DOHH2 (cell line): ENCODE data around the gene BHLHA9.
"Not testable (repeated sequence)": the region's sequence is repeated elsewhere in the genome, so short reads cannot be mapped to it uniquely, and the experiment has no call there.

ENCODE experiments used
- H3F3A ChIP-seq: fragments of 200-600 bp; sonication (generic), shearing (Covaris generic); 2 replicates; pipeline ENCODE4 v1.6.0; 2016; ENCODE audit warnings: antibody characterized with exemption, mild to moderate bottlenecking; ENCODE audit not compliant: control insufficient read depth, insufficient read depth
- H3K27ac ChIP-seq: fragments of 200-600 bp; sonication (generic); 2 replicates; pipeline ENCODE4 v1.5.1; 2014; ENCODE audit warnings: low read depth, mild to moderate bottlenecking, low read length, moderate library complexity
- H3K27me3 ChIP-seq: fragments of 200-600 bp; sonication (generic); 2 replicates; pipeline ENCODE4 v1.6.1; 2014; ENCODE audit warnings: mild to moderate bottlenecking, low read length, mixed read lengths; ENCODE audit not compliant: control insufficient read depth
- H3K36me3 ChIP-seq: fragments of 200-600 bp; sonication (generic); 2 replicates; pipeline ENCODE4 v1.6.1; 2014; ENCODE audit warnings: mild to moderate bottlenecking, low read length, moderate library complexity, mixed read lengths; ENCODE audit not compliant: control insufficient read depth
- H3K4me1 ChIP-seq: fragments of 200-600 bp; sonication (generic); 2 replicates; pipeline ENCODE4 v1.6.1; 2014; ENCODE audit warnings: mild to moderate bottlenecking, low read length, mixed read lengths; ENCODE audit not compliant: control insufficient read depth
- H3K4me2 ChIP-seq: fragments of 200-600 bp; sonication (generic); 2 replicates; pipeline ENCODE4 v1.6.0; 2014; ENCODE audit warnings: mild to moderate bottlenecking, low read length, moderate library complexity
- H3K4me3 ChIP-seq: fragments of 200-600 bp; sonication (generic); 2 replicates; pipeline ENCODE4 v1.5.1; 2014; ENCODE audit warnings: mild to moderate bottlenecking, low read length, mixed read lengths
- H3K79me2 ChIP-seq: fragments of 200-600 bp; sonication (generic); 2 replicates; pipeline ENCODE4 v1.6.1; 2014; ENCODE audit warnings: mild to moderate bottlenecking, low read length, mixed read lengths; ENCODE audit not compliant: control insufficient read depth
- H3K9me2 ChIP-seq: fragments of 200-600 bp; sonication (generic); replicated peaks from 2 replicates; pipeline ENCODE4 v1.6.1; 2014; ENCODE audit warnings: mild to moderate bottlenecking, low read length, mixed read lengths; ENCODE audit not compliant: control insufficient read depth
- H3K9me3 ChIP-seq: fragments of 200-600 bp; sonication (generic); 2 replicates; pipeline ENCODE4 v1.6.1; 2014; ENCODE audit warnings: antibody characterized with exemption, low read length, mixed read lengths; ENCODE audit not compliant: control insufficient read depth, insufficient read depth
- H4K20me1 ChIP-seq: fragments of 200-600 bp; sonication (generic); 2 replicates; pipeline ENCODE4 v1.6.0; 2014; ENCODE audit warnings: low read depth, mild to moderate bottlenecking, antibody characterized with exemption, low read length, moderate library complexity; ENCODE audit not compliant: control insufficient read depth, insufficient read depth
- EZH2phosphoT487 ChIP-seq: fragments of 200-600 bp; sonication (generic); IDR thresholded peaks from 2 replicates; pipeline ENCODE4 v1.6.1; 2017; ENCODE audit warnings: borderline replicate concordance, mild to moderate bottlenecking, antibody characterized with exemption, low read length, moderate library complexity, mixed read lengths
- TF ChIP-seq, protein P1 (sequence below): fragments of 200-600 bp; sonication (generic); IDR thresholded peaks from one replicate; pipeline ENCODE4 v1.5.1; 2014; ENCODE audit warnings: antibody characterized with exemption, mild to moderate bottlenecking, low read depth, low read length; ENCODE audit not compliant: poor library complexity, severe bottlenecking

Gene BHLHA9

DNA sequence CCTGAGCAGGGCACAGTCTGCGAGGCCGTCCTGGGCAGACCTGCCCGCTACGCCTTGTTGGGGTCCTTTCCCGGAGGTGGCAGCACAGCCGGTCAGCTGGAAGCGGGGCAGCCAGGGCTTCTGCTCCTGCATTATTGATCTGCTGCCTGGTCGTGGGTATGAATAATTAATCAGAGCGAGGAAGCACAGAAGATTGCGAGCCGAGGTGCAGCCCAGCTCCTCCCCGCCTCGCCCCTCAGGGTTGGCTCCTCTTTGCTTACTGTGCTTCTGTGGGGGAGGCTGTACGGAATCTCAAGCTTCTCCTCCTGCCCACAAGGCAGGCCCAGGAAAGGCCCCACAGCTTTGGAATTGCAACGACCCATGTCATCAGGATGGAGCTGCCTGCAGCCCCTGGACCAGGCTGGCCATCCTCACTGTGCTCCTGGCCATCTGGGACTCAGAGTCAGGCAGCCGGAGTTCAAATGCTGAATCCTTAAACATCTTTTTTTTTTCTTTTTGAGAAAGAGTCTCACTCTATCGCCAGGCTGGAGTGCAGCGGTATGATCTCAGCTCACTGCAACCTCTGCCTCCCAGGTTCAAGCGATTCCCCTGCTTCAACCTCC is 34.8 kb downstream of the BHLHA9 start:
- TF ChIP-seq EZH2phosphoT487: no peak
- TF ChIP-seq, protein P1, sequence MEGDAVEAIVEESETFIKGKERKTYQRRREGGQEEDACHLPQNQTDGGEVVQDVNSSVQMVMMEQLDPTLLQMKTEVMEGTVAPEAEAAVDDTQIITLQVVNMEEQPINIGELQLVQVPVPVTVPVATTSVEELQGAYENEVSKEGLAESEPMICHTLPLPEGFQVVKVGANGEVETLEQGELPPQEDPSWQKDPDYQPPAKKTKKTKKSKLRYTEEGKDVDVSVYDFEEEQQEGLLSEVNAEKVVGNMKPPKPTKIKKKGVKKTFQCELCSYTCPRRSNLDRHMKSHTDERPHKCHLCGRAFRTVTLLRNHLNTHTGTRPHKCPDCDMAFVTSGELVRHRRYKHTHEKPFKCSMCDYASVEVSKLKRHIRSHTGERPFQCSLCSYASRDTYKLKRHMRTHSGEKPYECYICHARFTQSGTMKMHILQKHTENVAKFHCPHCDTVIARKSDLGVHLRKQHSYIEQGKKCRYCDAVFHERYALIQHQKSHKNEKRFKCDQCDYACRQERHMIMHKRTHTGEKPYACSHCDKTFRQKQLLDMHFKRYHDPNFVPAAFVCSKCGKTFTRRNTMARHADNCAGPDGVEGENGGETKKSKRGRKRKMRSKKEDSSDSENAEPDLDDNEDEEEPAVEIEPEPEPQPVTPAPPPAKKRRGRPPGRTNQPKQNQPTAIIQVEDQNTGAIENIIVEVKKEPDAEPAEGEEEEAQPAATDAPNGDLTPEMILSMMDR: no peak
- Histone ChIP-seq H4K20me1 (no peaks in the 10 kb centered on the region), H3K4me3 (no peak overlapping the region)

DNA sequence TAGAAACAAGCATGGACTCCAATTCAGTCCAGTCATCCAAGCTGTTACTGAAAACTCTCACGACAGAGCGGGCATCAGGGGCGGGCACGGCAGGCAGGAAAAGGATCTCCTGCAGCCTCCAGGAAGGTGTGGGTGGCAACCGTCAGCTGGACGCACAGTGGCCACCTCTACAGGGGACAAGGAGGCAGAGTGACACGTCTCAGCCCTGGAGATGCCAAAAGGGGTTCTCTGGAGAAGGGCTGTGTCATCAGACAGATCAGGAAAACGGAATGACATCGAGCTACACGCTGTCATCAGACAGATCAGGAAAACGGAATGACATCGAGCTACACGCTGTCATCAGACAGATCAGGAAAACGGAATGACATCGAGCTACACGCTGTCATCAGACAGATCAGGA is 37.6 kb downstream of the BHLHA9 start:
- H3K4me3 ChIP-seq, H4K20me1 ChIP-seq, H3K4me1 ChIP-seq, H3K27me3 ChIP-seq, H3K4me2 ChIP-seq, H3K36me3 ChIP-seq, H3K9me2 ChIP-seq, H3F3A ChIP-seq, H3K27ac ChIP-seq, H3K79me2 ChIP-seq, H3K9me3 ChIP-seq: not testable (repeated sequence)

More for the DNA sequence above, 34.8 kb downstream of the BHLHA9 start:
- no peaks in the 10 kb centered on the region for H3K79me2 ChIP-seq
- no peak overlapping the region for H3K27ac ChIP-seq
- no peaks in the 10 kb centered on the region for H3K9me3 ChIP-seq
- no peaks in the 10 kb centered on the region for H3K4me1 ChIP-seq
- no peaks in the 10 kb centered on the region for H3K27me3 ChIP-seq
- no peaks in the 10 kb centered on the region for H3K36me3 ChIP-seq
- no peaks in the 10 kb centered on the region for H3F3A ChIP-seq
- H3K4me2 ChIP-seq: no peak overlapping the region
- no peaks in the 10 kb centered on the region for H3K9me2 ChIP-seq

DNA sequence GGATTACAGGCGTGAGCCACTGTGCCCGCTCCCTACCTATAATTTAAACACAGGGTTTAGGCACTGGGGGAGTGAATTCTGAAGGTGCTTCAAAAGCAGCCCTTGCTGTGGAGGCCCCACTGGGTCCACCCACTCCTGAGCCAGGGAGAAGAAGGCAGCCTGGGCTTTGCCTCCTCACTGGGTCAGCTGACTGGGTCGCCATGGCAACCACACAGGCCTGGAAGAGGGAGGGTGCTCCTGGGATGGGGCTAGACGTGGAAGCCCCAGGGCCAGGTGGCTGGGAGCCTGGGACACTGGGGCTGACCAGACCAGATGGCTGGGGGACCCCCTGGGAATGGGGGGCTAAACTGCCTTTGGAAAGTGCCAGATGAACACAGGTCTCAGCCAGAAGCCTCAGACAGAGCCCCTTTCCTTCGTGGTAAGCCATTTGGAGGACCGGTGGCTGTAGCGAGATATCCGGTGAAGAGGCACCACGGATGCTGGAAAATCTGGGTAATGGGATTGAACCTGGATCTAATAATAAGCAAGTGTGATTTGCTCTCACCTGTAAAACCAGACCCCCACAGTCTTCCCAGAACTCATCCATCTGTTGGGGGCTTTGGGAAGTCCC is 42.1 kb downstream of the BHLHA9 start:
- Histone ChIP-seq H3K4me3 (no peak overlapping the region), H3K36me3 (no peaks in the 10 kb centered on the region), H3K4me2 (no peak overlapping the region), H3K27ac (no peak overlapping the region), H3K9me3 (no peaks in the 10 kb centered on the region), H3K9me2 (no peaks in the 10 kb centered on the region), H3K4me1 (no peaks in the 10 kb centered on the region), H3K27me3 (no peaks in the 10 kb centered on the region), H3K79me2 (no peaks in the 10 kb centered on the region), H4K20me1 (no peaks in the 10 kb centered on the region), H3F3A (no peaks in the 10 kb centered on the region)
- TF ChIP-seq EZH2phosphoT487: no peak
- TF ChIP-seq, protein P1: no peak

DNA sequence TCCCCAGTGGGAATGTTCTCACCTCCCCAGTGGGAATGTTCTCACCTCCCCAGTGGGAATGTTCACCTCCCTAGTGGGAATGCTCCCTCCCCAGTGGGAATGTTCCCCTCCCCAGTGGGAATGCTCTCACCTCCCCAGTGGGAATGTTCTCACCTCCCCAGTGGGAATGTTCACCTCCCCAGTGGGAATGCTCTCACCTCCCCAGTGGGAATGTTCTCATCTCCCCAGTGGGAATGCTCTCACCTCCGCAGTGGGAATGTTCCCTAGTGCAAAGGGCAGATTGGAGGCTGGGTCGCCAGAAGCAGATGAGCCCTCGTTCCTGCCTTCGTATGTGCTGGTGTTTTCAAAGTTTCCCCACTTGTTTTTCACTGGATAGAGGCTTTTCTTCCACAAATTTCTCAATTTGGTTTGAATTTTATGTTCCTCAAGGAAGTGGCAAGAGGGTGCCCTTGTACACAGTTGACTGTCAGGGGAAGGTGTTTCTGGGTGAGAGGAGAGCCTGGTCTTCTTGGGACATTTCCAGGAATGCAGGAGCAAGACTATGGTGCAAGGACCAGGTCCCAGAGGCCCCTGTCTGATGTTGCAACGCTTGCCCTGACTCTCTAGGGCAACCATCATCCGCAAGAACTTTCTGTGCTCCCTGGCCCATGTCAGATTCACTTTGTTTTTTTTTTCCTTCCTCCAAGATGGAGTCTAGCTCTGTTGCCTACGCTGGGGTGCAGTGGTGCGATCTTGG is 43.2 kb downstream of the BHLHA9 start:
- H3K9me2 ChIP-seq: no peaks in the 10 kb centered on the region
- H3F3A ChIP-seq: no peaks in the 10 kb centered on the region
- H3K9me3 ChIP-seq: no peaks in the 10 kb centered on the region
- no peak overlapping the region for H3K4me2 ChIP-seq
- no peaks in the 10 kb centered on the region for H3K79me2 ChIP-seq
- H3K27ac ChIP-seq: no peak overlapping the region
- H3K36me3 ChIP-seq: no peaks in the 10 kb centered on the region
- H3K4me3 ChIP-seq: no peak overlapping the region
- no peaks in the 10 kb centered on the region for H4K20me1 ChIP-seq
- H3K27me3 ChIP-seq: no peaks in the 10 kb centered on the region
- H3K4me1 ChIP-seq: no peaks in the 10 kb centered on the region
- TF ChIP-seq, protein P1: no peak
- no peak for TF ChIP-seq EZH2phosphoT487
